ENCODE data around the gene FAM210B.

FAM210B gene

DNA sequence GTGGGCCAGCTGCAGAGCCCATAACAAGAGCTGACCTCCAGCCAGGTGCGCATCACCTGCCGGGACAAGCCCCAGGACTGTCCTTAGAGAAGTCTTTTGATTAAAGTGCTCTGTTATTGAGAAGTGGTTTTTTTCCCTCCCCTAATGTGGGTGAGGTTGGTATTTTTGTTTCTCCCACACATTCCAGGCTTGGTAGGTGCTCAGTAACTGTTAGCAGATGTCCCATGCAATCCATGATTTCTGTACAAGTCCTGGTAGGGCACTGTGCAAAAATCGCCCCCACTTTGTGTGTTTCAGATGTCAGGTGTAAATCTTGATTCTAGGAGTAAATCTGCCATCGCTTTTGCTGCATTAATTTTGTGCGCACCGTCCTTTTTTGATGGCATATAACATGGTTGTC lies 4.7 kb downstream of the FAM210B start:
- Histone ChIP-seq H3K4ac (ENCODE audit: low read depth in 1 of 2, low read length in 2 of 2) (no peak overlapping the region), H2AFZ (ENCODE audit: low read depth, low read length) (no peak overlapping the region), H2BK120ac (ENCODE audit: low read depth, low read length) (no peak overlapping the region), H2BK12ac (ENCODE audit: low read length in 2 of 2) (no peak overlapping the region), H3K4me2 (ENCODE audit: low read length, poor library complexity, severe bottlenecking) (no peak overlapping the region), H3K23ac (ENCODE audit: low read length in 2 of 2) (no peak overlapping the region), H4K91ac (ENCODE audit: low read length) (no peak overlapping the region), H3K4me3 (ENCODE audit: insufficient read depth in 1 of 2, low read depth in 1 of 2, low read length in 2 of 2) (no peak overlapping the region), H3K14ac (ENCODE audit: low read length in 2 of 2) (no peak overlapping the region), H2BK15ac (ENCODE audit: low read depth, poor library complexity, severe bottlenecking) (no peak overlapping the region), H3K79me1 (replicated peaks; ENCODE audit: low read length, poor library complexity, severe bottlenecking) (peaks cover 30% of the 10 kb centered on the region), H4K8ac (ENCODE audit: low read length) (peak overlapping the region; percentile 50), H2AK5ac (ENCODE audit: low read length, severe bottlenecking) (no peak overlapping the region), H3K9ac (ENCODE audit: low read length) (no peak overlapping the region), H3K9me3 (ENCODE audit: control insufficient read depth, low read length) (no peaks in the 10 kb centered on the region), H3K4me1 (ENCODE audit: control insufficient read depth, insufficient read depth, low read depth, low read length) (peaks cover 17% of the 10 kb centered on the region), H3K27me3 (ENCODE audit: control insufficient read depth in 1 of 2, insufficient read depth in 1 of 2, low read length in 2 of 2) (no peaks in the 10 kb centered on the region), H3K18ac (ENCODE audit: low read depth in 1 of 2, low read length in 2 of 2) (no peak overlapping the region), H2BK5ac (ENCODE audit: low read depth, low read length, poor library complexity, severe bottlenecking) (no peak overlapping the region), H3K36me3 (ENCODE audit: control insufficient read depth in 1 of 2, insufficient read depth in 2 of 2, low read depth in 1 of 2, low read length in 2 of 2) (peaks cover 15 to 59% of the 10 kb centered on the region in 2 experiments), H3K27ac (ENCODE audit: low read length, poor library complexity, severe bottlenecking) (no peak overlapping the region)
- DNase-seq: no peak
- WGBS: 90% methylated on average over 6 of the region's 6 CpGs

DNA sequence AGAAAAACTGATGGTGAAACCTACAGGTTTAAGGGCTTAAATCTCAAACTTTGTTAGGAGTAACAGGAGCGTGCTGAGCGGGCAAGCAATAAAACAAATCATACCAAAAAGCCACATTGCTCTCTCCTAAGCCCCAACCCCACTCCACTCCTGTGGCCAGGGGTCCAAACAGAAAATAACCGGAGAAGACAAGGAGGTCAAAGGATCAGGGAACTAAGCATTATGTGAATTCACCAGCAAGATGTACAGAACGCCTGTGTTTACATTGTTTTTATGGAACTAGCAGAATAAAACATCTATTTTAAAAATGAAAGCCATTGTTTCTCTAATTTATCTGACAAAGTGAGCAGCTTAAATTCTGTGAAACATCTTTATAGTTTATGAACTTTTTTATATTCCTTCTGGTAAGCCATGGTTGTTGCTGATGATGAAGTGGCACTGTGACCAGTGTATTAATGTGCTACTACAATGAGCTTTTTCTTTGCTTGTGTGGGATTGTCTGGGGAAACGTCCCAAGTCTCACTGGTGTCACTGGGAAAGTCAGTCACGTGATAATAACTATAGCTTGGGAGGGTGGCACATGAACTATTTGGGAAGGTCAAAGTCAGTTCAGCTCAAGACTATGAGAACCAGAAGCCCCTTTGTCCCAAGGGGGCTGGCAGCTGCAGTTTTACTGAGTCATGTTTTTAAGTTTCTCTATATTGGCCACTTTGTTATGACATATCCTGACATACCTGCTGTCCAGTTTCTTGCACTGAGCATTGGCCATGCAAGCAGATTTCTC lies 9.8 kb downstream of the FAM210B start:
- no peak overlapping the region for H2BK15ac ChIP-seq (ENCODE audit: low read depth, poor library complexity, severe bottlenecking)
- no peak overlapping the region for H2AFZ ChIP-seq (ENCODE audit: low read depth, low read length)
- no peak overlapping the region for H3K4me3 ChIP-seq (ENCODE audit: insufficient read depth in 1 of 2, low read depth in 1 of 2, low read length in 2 of 2)
- H2AK5ac ChIP-seq (ENCODE audit: low read length, severe bottlenecking): no peak overlapping the region
- peaks cover 15% of the 10 kb centered on the region for H3K79me1 ChIP-seq (replicated peaks; ENCODE audit: low read length, poor library complexity, severe bottlenecking)
- no peak overlapping the region for H3K4ac ChIP-seq (ENCODE audit: low read depth in 1 of 2, low read length in 2 of 2)
- H3K23ac ChIP-seq (ENCODE audit: low read length in 2 of 2): no peak overlapping the region
- H3K4me1 ChIP-seq (ENCODE audit: control insufficient read depth, insufficient read depth, low read depth, low read length): no peaks in the 10 kb centered on the region
- H2BK12ac ChIP-seq (ENCODE audit: low read length in 2 of 2): no peak overlapping the region
- H4K91ac ChIP-seq (ENCODE audit: low read length): no peak overlapping the region
- no peak for DNase-seq
- no peak overlapping the region for H3K9ac ChIP-seq (ENCODE audit: low read length)
- peaks cover 19 to 76% of the 10 kb centered on the region in 2 experiments for H3K36me3 ChIP-seq (ENCODE audit: control insufficient read depth in 1 of 2, insufficient read depth in 2 of 2, low read depth in 1 of 2, low read length in 2 of 2)
- no peak overlapping the region for H4K8ac ChIP-seq (ENCODE audit: low read length)
- no peak overlapping the region for H3K18ac ChIP-seq (ENCODE audit: low read depth in 1 of 2, low read length in 2 of 2)
- no peak overlapping the region for H3K14ac ChIP-seq (ENCODE audit: low read length in 2 of 2)
- no peaks in the 10 kb centered on the region for H3K27me3 ChIP-seq (ENCODE audit: control insufficient read depth in 1 of 2, insufficient read depth in 1 of 2, low read length in 2 of 2)
- no peak overlapping the region for H2BK5ac ChIP-seq (ENCODE audit: low read depth, low read length, poor library complexity, severe bottlenecking)
- no peak overlapping the region for H3K4me2 ChIP-seq (ENCODE audit: low read length, poor library complexity, severe bottlenecking)
- 98% methylated on average over 5 of the region's 6 CpGs for WGBS
- H3K9me3 ChIP-seq (ENCODE audit: control insufficient read depth, low read length): no peaks in the 10 kb centered on the region
- H2BK120ac ChIP-seq (ENCODE audit: low read depth, low read length): no peak overlapping the region
- H3K27ac ChIP-seq (ENCODE audit: low read length, poor library complexity, severe bottlenecking): no peak overlapping the region

DNA sequence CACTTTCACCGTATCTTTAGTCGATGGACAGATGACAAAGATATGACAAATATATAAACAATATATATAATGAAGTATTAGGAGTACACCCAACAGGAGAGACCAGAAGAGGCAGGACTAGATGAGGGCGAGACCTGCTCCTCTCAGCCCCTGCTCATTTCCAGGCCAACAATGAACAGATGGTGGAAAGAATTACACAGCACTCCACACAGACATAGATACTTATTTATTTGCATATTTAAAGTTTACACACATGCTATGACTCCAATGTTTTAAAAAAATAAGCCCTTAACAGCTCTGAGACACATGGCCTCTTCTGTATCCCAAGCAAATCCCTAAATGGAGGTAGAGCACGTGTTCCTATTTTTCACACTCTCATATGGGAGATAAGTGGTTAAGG lies 10.4 kb downstream of the FAM210B start:
- DNase-seq: no peak
- no peaks in the 10 kb centered on the region for H3K27me3 ChIP-seq (ENCODE audit: control insufficient read depth in 1 of 2, insufficient read depth in 1 of 2, low read length in 2 of 2)
- H2AFZ ChIP-seq (ENCODE audit: low read depth, low read length): no peak overlapping the region
- peaks cover 11% of the 10 kb centered on the region for H3K79me1 ChIP-seq (replicated peaks; ENCODE audit: low read length, poor library complexity, severe bottlenecking)
- no peak overlapping the region for H4K91ac ChIP-seq (ENCODE audit: low read length)
- no peak overlapping the region for H3K4ac ChIP-seq (ENCODE audit: low read depth in 1 of 2, low read length in 2 of 2)
- peaks cover 2% of the 10 kb centered on the region for H3K4me1 ChIP-seq (ENCODE audit: control insufficient read depth, insufficient read depth, low read depth, low read length)
- H2BK5ac ChIP-seq (ENCODE audit: low read depth, low read length, poor library complexity, severe bottlenecking): no peak overlapping the region
- no peak overlapping the region for H2BK12ac ChIP-seq (ENCODE audit: low read length in 2 of 2)
- no peak overlapping the region for H3K27ac ChIP-seq (ENCODE audit: low read length, poor library complexity, severe bottlenecking)
- WGBS: 92% methylated on average over 2 of the region's 4 CpGs
- no peak overlapping the region for H2AK5ac ChIP-seq (ENCODE audit: low read length, severe bottlenecking)
- H3K4me3 ChIP-seq (ENCODE audit: insufficient read depth in 1 of 2, low read depth in 1 of 2, low read length in 2 of 2): no peak overlapping the region
- no peak overlapping the region for H4K8ac ChIP-seq (ENCODE audit: low read length)
- no peak overlapping the region for H3K14ac ChIP-seq (ENCODE audit: low read length in 2 of 2)
- no peak overlapping the region for H2BK120ac ChIP-seq (ENCODE audit: low read depth, low read length)
- peaks cover 19 to 73% of the 10 kb centered on the region in 2 experiments for H3K36me3 ChIP-seq (ENCODE audit: control insufficient read depth in 1 of 2, insufficient read depth in 2 of 2, low read depth in 1 of 2, low read length in 2 of 2)
- no peak overlapping the region for H3K23ac ChIP-seq (ENCODE audit: low read length in 2 of 2)
- H3K18ac ChIP-seq (ENCODE audit: low read depth in 1 of 2, low read length in 2 of 2): no peak overlapping the region
- no peak overlapping the region for H3K4me2 ChIP-seq (ENCODE audit: low read length, poor library complexity, severe bottlenecking)
- H3K9ac ChIP-seq (ENCODE audit: low read length): no peak overlapping the region
- no peaks in the 10 kb centered on the region for H3K9me3 ChIP-seq (ENCODE audit: control insufficient read depth, low read length)
- no peak overlapping the region for H2BK15ac ChIP-seq (ENCODE audit: low read depth, poor library complexity, severe bottlenecking)

DNA sequence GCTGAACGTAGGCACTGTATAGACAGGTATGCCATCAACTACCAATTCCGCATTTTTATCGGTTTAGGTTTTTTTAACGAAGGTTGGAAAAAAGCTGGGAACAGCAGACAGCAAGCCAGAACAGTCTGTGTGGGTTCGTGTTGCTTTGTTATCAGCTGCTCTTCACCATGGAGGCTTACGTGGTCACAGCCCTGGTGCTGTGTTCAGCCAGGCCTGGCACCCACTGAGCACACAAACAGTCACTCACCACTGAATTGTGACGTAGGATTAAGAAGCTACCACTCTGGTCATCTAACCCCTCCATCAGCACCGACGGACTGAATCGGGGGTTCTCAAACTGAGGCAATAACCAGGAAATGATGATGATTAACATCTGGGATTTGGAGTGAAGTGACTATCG lies 13.2 kb downstream of the FAM210B start:
- H4K91ac ChIP-seq (ENCODE audit: low read length): no peak overlapping the region
- DNase-seq: no peak
- H3K27me3 ChIP-seq (ENCODE audit: control insufficient read depth in 1 of 2, insufficient read depth in 1 of 2, low read length in 2 of 2): no peaks in the 10 kb centered on the region
- H2AK5ac ChIP-seq (ENCODE audit: low read length, severe bottlenecking): no peak overlapping the region
- no peak overlapping the region for H3K23ac ChIP-seq (ENCODE audit: low read length in 2 of 2)
- peaks cover 11 to 48% of the 10 kb centered on the region in 2 experiments for H3K36me3 ChIP-seq (ENCODE audit: control insufficient read depth in 1 of 2, insufficient read depth in 2 of 2, low read depth in 1 of 2, low read length in 2 of 2)
- no peak overlapping the region for H2BK12ac ChIP-seq (ENCODE audit: low read length in 2 of 2)
- no peak overlapping the region for H3K14ac ChIP-seq (ENCODE audit: low read length in 2 of 2)
- no peak overlapping the region for H3K4me2 ChIP-seq (ENCODE audit: low read length, poor library complexity, severe bottlenecking)
- peaks cover 14% of the 10 kb centered on the region for H3K79me1 ChIP-seq (replicated peaks; ENCODE audit: low read length, poor library complexity, severe bottlenecking)
- H3K27ac ChIP-seq (ENCODE audit: low read length, poor library complexity, severe bottlenecking): no peak overlapping the region
- H3K4ac ChIP-seq (ENCODE audit: low read depth in 1 of 2, low read length in 2 of 2): no peak overlapping the region
- no peak overlapping the region for H2BK120ac ChIP-seq (ENCODE audit: low read depth, low read length)
- no peaks in the 10 kb centered on the region for H3K9me3 ChIP-seq (ENCODE audit: control insufficient read depth, low read length)
- H2AFZ ChIP-seq (ENCODE audit: low read depth, low read length): no peak overlapping the region
- no peak overlapping the region for H2BK15ac ChIP-seq (ENCODE audit: low read depth, poor library complexity, severe bottlenecking)
- 95% methylated on average over 6 of the region's 11 CpGs for WGBS
- H3K9ac ChIP-seq (ENCODE audit: low read length): no peak overlapping the region
- H2BK5ac ChIP-seq (ENCODE audit: low read depth, low read length, poor library complexity, severe bottlenecking): no peak overlapping the region
- H3K18ac ChIP-seq (ENCODE audit: low read depth in 1 of 2, low read length in 2 of 2): no peak overlapping the region
- no peak overlapping the region for H4K8ac ChIP-seq (ENCODE audit: low read length)
- H3K4me1 ChIP-seq (ENCODE audit: control insufficient read depth, insufficient read depth, low read depth, low read length): peaks cover 2% of the 10 kb centered on the region
- H3K4me3 ChIP-seq (ENCODE audit: insufficient read depth in 1 of 2, low read depth in 1 of 2, low read length in 2 of 2): no peak overlapping the region

All from mesenchymal stem cell (in vitro differentiated cells and primary cell).